Adrenal gland (tissue), 12 donors: ENCODE results near the gene ATF6B. TPM values are rescaled to one million over a fixed set of nuclear protein-coding genes. Genes with fewer than 3 reads are reported as not detected.

Experiments
- DNase-seq, 7 donors: peaks; one replicate each; pipeline ENCODE4 v3.0.0-alpha.2; 2019 to 2020
- H3K27ac ChIP-seq, 5 donors: fragments of 200-600 bp; sonication (generic) in 4 of 5; 1 replicate in 3 of 5; 2 replicates in 2 of 5; pipeline versions ENCODE4 v1.5.1 to v1.8.0; 2016 to 2020; ENCODE audit warnings: mild to moderate bottlenecking in 1 of 5
- H3K27me3 ChIP-seq: fragments of 200-600 bp; 2 replicates; pipeline ENCODE4 v1.8.0; 2021
- H3K36me3 ChIP-seq, 2 donors: fragments of 200-600 bp; replicated peaks in 1 of 2; 1 replicate in 1 of 2; 2 replicates in 1 of 2; pipeline versions ENCODE4 v1.5.1 to v1.8.0; 2018 to 2022
- H3K4me1 ChIP-seq, 2 donors: fragments of 200-600 bp; replicated peaks in 1 of 2; 1 replicate in 1 of 2; 2 replicates in 1 of 2; pipeline versions ENCODE4 v1.5.1 to v1.8.0; 2018 to 2021
- H3K4me3 ChIP-seq, 4 donors: fragments of 200-600 bp; sonication (generic) in 3 of 4; one replicate each; pipeline ENCODE4 v1.5.1; 2016 to 2018
- H3K9me3 ChIP-seq, 3 donors: fragments of 200-600 bp; sonication (generic) in 1 of 3; replicated peaks in 1 of 3; 1 replicate in 2 of 3; 2 replicates in 1 of 3; pipeline versions ENCODE4 v1.5.1 to v1.8.0; 2016 to 2021
- CTCF ChIP-seq, 6 experiments: fragments of 450-650 bp in 4 of 6; fragments of 200-600 bp in 2 of 6; sonication (generic) in 1 of 6; IDR thresholded peaks; 1 replicate in 5 of 6; 2 replicates in 1 of 6; pipeline versions ENCODE4 v1.5.1 to v1.8.0; 2016 to 2021; ENCODE audit warnings: antibody characterized with exemption in 6 of 6, mild to moderate bottlenecking in 2 of 6, moderate library complexity in 1 of 6
- POLR2A ChIP-seq, 2 donors: fragments of 450-650 bp; IDR thresholded peaks; one replicate each; pipeline ENCODE4 v1.6.1; 2017; ENCODE audit warnings: antibody characterized with exemption in 2 of 2, mild to moderate bottlenecking in 2 of 2, moderate library complexity in 1 of 2
- WGBS, 4 donors: extraction: QIAGEN DNeasy Blood & Tissue Kit in 2 of 4; methylation state at CpG; one replicate each; pipeline versions ENCODE4 v1.1.5 to v1.1.7; 2013 to 2017; 5-methylcytosine and 5-hydroxymethylcytosine counted together
- intact Hi-C, 2 donors: fragments of 100-400 bp; cut with DNase I; formaldehyde crosslinking; loops; one replicate each; pipeline versions ENCODE4 v1.14.1 to v1.15.0; 2022 to 2023
- polyA plus RNA-seq, 3 donors: library from polyadenylated mRNA; stranded (reverse); fragments of 200-250 nt in 2 of 3; fragments of 350-450 nt in 1 of 3; fragmentation: Illumina TruSeq in 1 of 3; extraction: RNeasy Lipid Tissue Mini Kit (QIAGEN cat#74804) in 1 of 3; gene quantifications; one replicate each; pipeline ENCODE4 v1.2.3, GENCODE V29; 2013 to 2014
- total RNA-seq, 9 donors: library from RNA; depleted of rRNA in 4 of 9; stranded (reverse); fragments of >200 nt in 4 of 9; fragments of 120-200 nt in 1 of 9; fragmentation: NEBNext Ultra II Directional in 1 of 9; extraction: Animal tissue kit (Norgen Biotek cat#: 25700) in 1 of 9; gene quantifications; one replicate each; pipeline versions ENCODE4 v1.1.0 to v1.2.4, GENCODE V29; 2013 to 2023
- donor health status: healthy with polysubstance abuse.
- donor health status: Bipolar disorder and iron deficiency.
- donor health status: DM: yes; HTN: yes; CAD: no.
- donor health status: DM: no; HTN: no; CAD: no.
- donor health status: DM: no; HTN: no; CAD: no.
- donor health status: DM: yes; HTN: yes; CAD: no.

ATF6B gene
- total and polyA plus RNA-seq, 12 donors: 17.7 to 136 (median 44.2) TPM

- TF ChIP-seq CTCF (IDR thresholded peaks at IDR 0.05) (no peak), POLR2A (IDR thresholded peaks at IDR 0.05) (no peak)
- DNase-seq: no peak
- Histone ChIP-seq H3K27me3 (peaks cover 10% of the 10 kb centered on the region), H3K36me3 (no peaks in the 10 kb centered on the region), H3K27ac (no peak overlapping the region), H3K9me3 (no peaks in the 10 kb centered on the region), H3K4me1 (peaks cover 0 to 12% of the 10 kb centered on the region in 2 donors), H3K4me3 (no peak overlapping the region)
- intact Hi-C loops: no loop called here
- 68 to 90% (median 82%) methylated on average over 6 to 30 of the region's 30 CpGs for WGBS, 4 donors
These were observed 32.5 kb downstream of the ATF6B start for GRCh38 chr6:32095338-32096086.

GRCh38 chr6:32092760-32093497 lies 35.1 kb downstream of the ATF6B start:
- TF ChIP-seq CTCF (IDR thresholded peaks at IDR 0.05) (no peak), POLR2A (IDR thresholded peaks at IDR 0.05) (no peak)
- Histone ChIP-seq H3K27ac (peak overlapping the region in 2 of 5 donors; percentile 56 to 80), H3K27me3 (peaks cover 10% of the 10 kb centered on the region), H3K9me3 (no peaks in the 10 kb centered on the region), H3K4me3 (no peak overlapping the region), H3K36me3 (no peaks in the 10 kb centered on the region), H3K4me1 (peaks cover 1 to 14% of the 10 kb centered on the region in 2 donors)
- intact Hi-C loops: no loop called here
- 65 to 71% (median 67%) methylated on average over 8 of the region's 8 CpGs for WGBS, 4 donors
- DNase-seq: peak in 1 of 7 donors; percentile 21

- WGBS, 4 donors: 89 to 93% (median 91%) methylated on average over 8 to 10 of the region's 10 CpGs
- peaks cover 15 to 30% of the 10 kb centered on the region in 2 donors for H3K4me1 ChIP-seq
- peak overlapping the region in 1 of 5 donors; percentile 80 for H3K27ac ChIP-seq
- H3K36me3 ChIP-seq: no peaks in the 10 kb centered on the region
- H3K27me3 ChIP-seq: no peaks in the 10 kb centered on the region
- no peak overlapping the region for H3K4me3 ChIP-seq
- TF ChIP-seq CTCF (IDR thresholded peaks at IDR 0.05): no peak
- TF ChIP-seq POLR2A (IDR thresholded peaks at IDR 0.05): no peak
- intact Hi-C loops: no loop called here
- H3K9me3 ChIP-seq: no peaks in the 10 kb centered on the region
- DNase-seq: no peak
These were observed 38.8 kb downstream of the ATF6B start for GRCh38 chr6:32089082-32089828.

GRCh38 chr6:32088487-32089049 lies 39.5 kb downstream of the ATF6B start:
- no peaks in the 10 kb centered on the region for H3K9me3 ChIP-seq
- peak overlapping the region in 2 of 5 donors; percentile 63 to 80 for H3K27ac ChIP-seq
- H3K4me3 ChIP-seq: no peak overlapping the region
- no peaks in the 10 kb centered on the region for H3K27me3 ChIP-seq
- TF ChIP-seq POLR2A (IDR thresholded peaks at IDR 0.05): no peak
- no peak for TF ChIP-seq CTCF (IDR thresholded peaks at IDR 0.05)
- WGBS, 4 donors: 95 to 100% (median 96%) methylated on average over 3 to 14 of the region's 14 CpGs
- peaks cover 15 to 30% of the 10 kb centered on the region in 2 donors for H3K4me1 ChIP-seq
- intact Hi-C loops: no loop called here
- H3K36me3 ChIP-seq: no peaks in the 10 kb centered on the region
- no peak for DNase-seq
